Activated T-helper 9 cell treated with anti-CD3 and anti-CD28 coated beads, Interleukin-2, amount 50 U/mL, for 16 hours (primary cell): ENCODE measurements around the gene TLNRD1.
A peak's percentile ranks its signal among the peaks of the same experiment; 100 is the strongest.

Experiments
- DNase-seq: peaks from one replicate; pipeline ENCODE4 v3.0.0-alpha.2; 2020; ENCODE audit warnings: low read depth

Gene TLNRD1

DNA sequence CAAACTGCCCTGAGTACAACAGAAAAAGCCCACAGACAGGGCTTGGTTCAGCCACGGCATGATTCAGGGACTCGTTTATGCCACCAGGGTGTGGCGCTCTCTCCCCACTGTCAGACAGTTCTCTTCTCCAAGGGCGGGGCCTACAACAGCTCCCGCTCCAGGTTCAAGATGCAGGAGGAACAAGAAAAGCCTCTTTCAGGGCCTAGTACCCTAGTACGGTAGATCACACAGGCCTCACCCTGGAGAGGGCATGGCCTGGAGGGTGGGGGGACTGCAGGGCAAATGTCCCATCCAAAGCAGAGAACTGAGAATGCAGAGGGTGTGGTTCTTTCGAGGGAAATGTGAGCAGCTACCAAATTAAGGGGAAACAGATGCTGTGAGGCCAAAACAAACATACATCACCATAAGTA, 23.1 kb upstream of the TLNRD1 start:
- peak; percentile 9 for DNase-seq

DNA sequence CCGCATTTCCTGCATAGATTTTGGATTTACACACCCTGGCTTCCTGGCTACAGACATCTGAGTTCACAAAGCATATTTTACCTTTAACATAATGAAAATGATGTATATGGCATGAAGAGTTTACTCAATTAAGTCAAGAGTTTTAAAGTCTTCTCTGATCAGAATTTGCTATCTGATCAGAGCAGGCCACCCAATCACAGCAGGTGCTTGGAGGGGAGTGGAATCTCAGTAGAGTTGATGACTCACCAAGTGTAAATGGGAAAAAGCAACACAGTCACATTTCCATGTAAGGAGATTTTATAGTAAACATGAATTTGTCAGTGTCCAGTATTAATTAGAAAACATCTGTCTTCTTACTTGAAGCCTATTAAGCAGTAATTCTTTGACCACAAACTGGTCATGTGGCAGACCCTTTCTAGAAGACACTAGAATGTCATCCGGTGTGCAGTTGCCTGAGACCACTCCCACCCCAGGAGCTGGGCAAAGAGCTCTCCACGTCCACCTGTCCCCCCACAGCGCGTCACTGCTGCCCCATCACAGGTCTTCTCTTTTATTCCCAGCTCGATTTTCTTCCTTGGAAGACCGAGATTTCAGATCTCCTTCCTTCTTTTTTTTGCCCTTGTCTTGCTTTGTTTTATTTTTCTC, 21.9 kb upstream of the TLNRD1 start:
- no peak for DNase-seq

DNA sequence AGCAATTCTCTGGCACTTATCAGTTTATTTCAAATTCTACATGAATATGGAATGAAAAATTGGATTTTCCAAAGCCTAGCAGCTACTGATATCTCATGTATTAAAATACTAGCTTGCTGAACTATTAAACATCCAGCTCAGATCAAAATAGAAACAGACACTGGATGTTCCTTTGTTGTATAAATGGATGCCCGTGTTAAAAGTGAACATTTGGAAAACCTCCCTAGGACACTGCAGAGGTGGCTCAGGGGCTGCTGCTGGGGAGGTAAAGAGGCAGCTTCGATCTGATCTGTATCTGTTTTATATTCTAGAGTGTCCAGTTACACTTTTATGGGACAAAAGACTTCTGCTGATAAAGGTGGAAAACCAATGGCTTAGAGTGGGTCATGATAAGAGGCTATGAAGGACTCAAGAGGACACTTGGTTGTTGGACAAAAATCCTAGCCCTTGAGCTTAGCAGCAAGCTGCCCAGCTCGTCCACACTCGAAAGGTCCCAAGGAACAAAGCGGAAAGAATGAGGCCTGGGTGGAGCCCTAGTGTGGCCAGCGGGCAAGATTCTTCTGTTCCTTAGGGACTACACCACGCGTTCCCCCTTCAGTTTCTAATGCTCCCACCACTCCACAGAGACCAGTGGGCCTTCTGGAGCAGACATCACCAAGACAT, 21.1 kb upstream of the TLNRD1 start:
- no peak for DNase-seq

DNA sequence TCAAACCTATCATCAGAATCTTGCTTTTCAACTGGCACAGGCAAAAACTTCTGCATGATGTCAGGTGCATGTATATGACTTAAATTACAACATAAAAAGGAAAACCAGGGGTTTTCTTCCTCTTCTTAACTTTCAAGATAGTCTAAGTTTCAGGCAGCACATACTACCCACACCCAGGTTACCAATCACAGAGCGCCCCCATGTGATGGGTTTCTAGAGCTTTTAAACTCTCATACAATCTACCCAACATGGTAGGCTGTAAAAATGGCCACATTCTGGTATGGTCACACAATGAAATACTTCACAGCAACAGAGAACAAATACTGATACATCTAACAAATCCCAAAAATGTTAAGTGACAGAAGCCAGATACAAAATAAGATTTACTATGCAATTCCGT, 18.5 kb upstream of the TLNRD1 start:
- DNase-seq = no peak

DNA sequence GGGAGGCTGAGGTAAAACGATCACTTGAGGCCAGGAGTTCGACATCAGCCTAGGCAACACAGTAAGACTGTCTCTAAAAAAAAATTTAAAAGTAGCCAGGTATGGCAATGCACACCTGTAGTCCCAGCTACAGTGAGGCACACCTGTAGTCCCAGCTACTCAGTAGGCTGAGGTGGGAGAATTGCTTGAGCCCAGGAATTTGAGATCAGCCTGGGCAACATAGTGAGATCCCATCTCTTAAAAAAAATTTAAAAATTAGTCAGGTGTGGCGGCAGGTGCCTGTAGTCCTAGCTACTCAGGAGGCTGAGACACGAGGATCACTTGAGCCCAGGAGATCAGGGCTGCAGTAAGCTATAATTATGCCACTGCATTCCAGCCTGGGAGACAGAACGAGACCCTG, 17.9 kb upstream of the TLNRD1 start:
- no peak for DNase-seq

DNA sequence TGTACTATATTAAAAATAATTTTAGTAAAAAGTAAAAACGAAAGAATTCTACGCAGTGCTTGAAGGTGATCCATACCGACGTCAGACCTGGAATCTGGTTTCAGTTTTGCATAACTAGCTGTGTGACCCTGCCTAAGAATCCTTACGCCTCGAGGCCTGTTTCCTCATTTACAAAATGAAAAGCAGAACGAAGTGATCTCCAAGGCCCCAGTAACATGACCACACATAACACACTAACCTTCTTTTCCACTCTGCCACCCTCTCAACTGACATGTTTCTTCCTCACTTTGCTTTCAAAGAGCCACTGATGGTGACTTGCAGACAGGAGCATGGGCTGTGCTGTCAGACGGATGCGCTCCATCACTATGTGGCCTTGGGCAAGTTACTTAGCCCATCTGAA, 15.9 kb upstream of the TLNRD1 start:
- DNase-seq = no peak

DNA sequence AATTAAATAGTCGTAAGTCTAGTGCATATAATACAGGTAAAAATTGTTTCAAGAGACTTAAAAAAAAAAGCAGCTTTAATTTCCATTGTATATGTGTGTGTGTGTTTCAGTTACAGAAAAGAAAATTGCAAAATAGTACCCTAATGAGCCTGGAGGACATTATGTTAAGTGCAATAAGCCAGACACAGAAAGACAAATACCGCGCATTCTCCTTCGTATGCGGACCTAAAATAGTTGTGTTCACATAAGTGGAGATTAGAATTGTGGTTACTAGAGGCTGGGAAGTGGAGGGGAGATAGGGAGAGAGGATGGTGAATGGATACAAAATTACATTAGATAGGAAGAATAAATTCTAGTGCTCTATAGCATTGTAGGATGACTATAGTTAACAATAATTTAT, 14.7 kb upstream of the TLNRD1 start:
- no peak for DNase-seq

DNA sequence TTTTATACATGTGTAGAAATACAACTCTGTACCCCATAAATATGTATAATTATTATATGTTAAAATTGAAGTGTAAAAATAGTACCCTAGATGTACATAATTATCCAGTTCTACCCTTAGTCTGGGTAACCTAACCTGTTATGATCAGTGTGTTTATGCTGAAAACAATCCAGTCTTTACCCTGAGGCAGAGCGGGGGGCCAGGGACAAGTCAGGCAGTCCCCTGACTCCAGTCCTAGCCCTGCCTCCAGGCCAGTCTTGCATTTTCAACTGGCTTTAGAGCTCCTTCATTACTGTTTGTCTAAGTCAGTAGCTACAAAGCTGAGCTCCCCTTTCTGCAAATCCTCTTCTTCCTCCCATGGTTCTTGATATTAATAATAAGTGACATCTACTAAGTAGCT, 14.2 kb upstream of the TLNRD1 start:
- no peak for DNase-seq

DNA sequence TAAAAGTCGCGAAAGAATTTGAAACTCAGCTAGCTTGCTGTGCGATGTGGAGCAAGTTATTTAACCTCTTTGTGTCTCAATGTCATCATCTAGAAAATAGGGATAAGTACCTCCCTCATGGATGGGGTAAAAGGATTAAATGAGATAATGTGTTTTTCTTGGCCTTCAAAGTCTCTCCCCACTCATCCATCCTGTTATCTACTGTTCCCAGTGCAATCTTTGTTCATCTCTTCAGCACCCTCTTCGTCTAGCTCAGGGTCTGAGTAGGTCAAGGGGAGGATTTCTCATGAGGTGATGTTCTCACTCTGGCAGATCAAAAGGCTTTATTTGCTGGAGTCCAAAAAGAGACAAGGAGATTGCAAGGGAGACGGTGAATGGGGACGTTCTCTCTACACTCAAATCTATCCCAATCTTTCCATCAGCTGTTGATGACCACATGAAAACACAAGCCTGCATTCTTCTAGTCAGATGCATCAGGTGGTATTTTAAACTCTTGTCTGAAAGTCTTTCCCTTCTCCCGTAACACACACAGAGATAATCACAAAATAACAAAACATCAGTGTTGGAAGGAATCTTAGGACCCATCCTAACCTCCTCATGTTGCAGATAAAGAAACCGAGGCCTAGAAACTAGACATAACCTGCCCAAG, 12.5 kb upstream of the TLNRD1 start:
- DNase-seq = no peak

DNA sequence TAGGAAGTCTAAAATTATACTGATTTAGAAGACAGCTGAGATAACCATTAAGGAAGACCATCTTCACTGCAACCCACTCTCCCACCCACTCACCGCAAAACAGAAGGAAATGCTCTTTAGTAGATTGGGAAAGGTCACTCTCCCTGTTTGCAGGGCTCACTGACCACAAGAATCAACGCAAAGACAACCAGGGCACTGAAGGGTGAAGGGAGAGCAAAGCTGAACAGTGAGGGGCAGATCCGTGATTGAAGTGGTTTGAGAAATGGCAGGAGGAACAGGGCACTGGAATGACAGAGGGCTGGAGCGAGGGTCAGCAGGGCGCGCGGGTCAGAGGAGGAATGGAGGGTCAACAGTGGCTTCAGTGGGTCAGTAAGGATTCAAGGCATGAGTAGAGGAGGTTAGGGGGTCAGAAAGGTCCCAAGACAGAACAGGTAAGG, 11.6 kb upstream of the TLNRD1 start:
- no peak for DNase-seq

DNA sequence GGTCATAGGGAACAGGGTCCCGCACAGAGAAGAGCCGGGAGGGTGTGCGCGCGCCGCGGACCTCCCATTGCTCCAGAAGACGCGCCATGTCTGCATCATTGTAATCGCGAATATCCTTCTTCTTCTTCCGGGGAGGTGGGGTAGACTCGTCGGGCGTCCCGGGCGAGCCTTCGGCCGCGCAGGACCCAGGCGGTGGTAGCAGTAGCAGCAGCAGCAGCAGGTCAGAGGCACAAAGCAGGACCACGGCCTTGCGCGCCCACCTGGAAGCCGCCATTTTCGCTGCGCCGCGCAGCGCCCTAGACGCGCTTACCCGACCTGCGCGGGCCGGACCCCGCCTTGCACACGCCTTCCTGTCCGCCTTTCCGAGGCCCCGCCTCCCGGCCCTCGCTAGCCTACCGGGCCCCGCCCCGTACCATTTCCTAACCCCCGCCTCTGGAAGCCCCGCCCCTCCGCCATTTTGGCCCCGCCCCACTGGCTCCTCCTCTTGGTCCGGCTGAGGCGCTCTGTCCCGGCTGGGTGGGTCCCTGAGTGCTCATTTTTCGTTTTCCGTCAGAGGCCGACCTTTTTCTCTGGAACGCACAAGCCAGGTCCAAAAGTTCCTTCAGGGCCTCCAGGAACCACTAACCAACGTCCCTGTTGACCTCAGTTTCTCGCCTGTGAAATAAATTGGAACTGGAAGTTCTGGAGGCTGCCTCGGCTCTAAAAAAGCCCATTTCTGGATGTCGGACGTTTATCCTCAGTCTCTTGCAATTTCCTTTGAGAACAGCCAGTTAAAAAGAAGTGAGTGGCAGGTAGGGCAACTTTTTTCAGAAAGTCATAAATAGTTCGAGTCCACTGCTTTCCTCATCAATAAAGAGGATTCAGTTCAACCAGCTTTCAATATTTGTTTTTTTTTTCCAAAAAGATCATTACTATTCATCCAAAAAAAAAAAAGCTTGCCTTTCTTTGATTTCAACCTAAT, 10.9 kb upstream of the TLNRD1 start, which contains the start of gene MESD:
TSS of gene MESD (minus strand) at position 302 of the 961 bp plus-strand sequence. CDS start at position 274, 28 bp downstream.
- DNase-seq = peak; percentile 97

DNA sequence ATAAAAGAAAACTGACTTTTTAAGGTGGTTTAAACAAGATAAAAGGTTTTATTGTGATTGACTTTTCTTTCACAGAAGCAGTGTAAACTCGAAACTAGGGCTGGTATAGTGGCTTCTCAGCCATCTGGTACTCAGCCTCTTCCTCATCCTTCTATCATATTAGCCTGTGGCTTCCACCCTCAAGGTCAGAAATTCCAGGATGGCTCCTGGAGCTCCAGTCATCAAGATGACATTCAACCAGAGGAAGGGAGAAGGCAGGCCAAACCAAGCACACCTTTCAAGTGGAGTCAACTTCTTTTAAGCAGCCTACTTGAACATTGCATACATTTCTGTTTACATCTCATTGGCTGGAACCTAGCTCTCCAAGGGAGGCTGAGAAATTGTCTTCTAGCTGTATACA, 9.8 kb upstream of the TLNRD1 start:
- no peak for DNase-seq

DNA sequence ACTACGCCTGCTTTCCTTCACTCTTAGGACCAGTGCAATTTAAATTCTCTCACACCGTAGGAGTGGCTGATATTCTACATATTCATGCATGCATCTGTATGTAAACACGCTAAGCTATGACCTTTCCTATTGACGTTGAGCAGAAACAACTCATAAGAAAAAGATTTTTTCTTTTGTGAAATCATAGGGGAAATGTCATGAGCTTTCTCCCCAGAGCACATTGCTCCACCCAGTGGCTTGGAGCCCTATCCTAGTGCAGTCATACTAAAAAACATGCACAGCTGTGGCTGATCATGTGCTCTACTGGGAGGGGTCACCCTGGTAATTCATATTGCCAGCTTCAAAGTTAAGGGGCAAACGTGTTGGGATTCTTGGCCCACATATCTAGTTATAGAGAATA, 9.3 kb upstream of the TLNRD1 start:
- no peak for DNase-seq

DNA sequence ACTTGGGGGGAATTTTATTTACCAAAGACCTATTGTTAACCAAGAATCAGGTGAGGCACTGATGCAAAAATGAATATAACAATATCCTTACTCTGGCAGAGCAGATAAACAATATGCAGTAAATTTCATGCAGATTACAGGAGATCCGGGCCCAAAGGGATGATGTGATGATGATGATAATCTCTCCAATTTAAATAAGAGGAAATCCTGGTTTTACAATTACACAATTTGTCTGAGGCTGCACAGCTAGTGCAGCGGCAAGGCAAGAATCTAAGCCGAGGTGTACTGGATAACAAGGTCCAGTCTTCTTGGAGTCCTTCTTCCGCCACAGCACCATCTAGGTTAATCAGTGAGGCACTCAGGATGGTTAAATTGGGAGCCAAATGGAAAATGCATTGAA, 8.7 kb upstream of the TLNRD1 start:
- no peak for DNase-seq

DNA sequence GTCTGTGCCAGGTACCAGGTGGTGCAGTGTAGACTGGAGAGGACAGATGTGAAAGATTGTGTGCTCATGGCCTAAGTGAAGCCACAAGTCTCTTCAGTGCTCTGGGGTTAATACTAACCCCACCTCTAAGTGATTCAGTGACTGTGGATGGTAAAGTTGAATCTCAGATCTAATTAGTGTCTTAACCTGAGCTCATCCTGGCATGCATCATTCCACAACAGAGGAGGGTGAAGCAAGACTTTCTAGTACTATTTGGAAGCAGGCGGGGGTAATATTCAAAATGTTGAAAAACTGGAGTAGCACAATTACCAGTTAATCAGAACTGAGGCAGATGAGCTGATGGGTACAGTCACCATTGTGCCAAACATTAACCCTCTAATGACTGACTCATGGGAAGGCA, 8.3 kb upstream of the TLNRD1 start:
- no peak for DNase-seq

DNA sequence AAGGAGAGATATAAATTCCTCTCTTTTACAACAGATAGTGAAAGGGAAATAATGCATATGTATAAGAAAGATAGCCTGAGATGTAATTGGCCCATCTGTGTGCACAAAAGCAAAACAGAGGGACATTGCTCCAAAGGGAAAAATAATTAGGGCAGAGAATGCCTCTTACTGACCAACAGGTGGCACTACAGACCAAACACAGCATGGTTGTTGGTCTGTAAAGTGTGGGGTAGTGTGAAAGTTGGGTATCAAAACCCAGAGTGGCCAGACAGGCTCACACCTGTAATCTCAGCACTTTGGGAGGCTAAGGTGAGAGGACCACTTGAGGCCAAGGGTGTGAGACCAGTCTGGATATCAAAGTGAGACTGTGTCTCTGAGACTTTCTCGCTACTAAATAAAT, 4.5 kb upstream of the TLNRD1 start:
- no peak for DNase-seq

DNA sequence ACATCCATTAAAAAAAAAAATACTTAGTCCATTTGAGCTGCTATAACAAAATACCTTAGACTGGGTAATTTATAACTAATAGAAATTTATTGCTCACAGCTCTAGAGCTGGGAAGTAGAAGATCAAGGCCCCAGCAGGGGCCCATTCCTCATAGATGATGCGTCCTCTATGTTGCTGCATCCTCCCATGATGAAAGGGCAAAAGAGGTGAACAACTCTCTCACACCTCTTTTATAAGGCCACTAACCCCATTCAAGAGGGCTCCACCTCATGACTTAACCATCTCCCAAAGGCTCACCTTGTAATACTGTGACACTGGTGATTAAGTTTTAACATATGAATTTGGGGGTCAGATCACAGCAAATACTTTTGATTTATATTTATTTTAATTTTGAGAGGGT, 3.0 kb upstream of the TLNRD1 start:
- no peak for DNase-seq

DNA sequence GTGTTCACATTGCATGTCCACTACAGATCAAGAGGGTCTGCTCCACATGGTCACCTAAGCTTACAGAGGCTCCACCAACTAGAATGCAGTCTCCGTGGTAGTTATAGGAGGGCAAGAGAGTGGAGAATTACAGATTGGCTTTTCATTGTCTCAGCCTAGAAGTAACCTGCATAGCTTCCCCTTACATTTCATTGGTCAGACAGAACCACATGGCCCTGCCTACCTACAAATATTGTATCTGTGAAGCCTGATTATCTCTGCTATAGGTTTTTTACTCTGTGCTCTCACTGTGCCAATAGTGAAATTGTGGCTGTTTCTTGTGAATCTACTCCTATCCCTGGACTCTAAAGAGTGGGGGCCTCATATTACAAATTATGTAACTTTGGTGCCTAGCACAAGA, 2.5 kb upstream of the TLNRD1 start:
- DNase-seq = no peak

DNA sequence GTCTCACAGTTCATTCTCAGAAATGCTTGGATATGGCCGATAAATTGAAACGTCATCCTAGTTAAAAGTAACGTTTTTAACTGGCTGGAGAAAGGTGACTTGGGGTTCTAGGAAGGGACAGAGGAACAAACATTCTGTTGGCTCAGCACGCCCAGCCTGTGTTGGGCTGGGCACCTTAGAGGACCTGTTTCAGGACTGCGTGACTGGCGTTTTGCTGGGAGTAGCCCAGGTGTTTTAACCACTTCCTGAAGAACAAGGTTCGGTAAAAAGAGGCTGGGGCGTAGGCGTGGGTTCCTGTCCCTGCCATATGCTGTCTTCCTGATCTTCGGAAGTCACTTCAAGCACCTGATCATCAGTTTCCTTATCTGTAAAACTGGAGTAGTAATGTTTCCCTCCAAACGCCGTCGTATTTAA, 1.1 kb upstream of the TLNRD1 start:
- DNase-seq = peak; percentile 44

DNA sequence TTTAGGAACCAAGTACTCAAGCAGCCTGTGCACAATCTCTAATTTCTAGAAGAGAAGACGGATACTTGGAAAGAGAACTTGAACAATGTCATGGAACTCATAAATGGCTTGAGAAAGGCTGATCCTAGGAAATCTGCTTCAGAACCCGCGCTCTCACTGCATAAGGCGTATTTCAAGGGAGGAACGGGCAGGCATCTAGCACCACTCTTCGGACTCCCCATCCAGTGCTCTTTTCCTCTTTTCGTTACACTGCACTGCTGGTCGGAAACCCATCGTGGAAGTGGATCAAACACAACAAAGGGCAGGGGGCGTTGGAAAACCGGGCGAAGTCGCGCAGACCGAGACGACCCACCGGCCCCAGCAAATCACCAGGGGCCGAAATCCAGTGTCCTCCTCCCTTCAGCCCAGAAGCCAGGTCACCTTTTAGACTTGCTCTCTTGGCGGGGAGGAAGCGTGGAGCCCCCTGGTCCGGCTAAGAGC, 539 bp upstream of the TLNRD1 start:
- DNase-seq = no peak

DNA sequence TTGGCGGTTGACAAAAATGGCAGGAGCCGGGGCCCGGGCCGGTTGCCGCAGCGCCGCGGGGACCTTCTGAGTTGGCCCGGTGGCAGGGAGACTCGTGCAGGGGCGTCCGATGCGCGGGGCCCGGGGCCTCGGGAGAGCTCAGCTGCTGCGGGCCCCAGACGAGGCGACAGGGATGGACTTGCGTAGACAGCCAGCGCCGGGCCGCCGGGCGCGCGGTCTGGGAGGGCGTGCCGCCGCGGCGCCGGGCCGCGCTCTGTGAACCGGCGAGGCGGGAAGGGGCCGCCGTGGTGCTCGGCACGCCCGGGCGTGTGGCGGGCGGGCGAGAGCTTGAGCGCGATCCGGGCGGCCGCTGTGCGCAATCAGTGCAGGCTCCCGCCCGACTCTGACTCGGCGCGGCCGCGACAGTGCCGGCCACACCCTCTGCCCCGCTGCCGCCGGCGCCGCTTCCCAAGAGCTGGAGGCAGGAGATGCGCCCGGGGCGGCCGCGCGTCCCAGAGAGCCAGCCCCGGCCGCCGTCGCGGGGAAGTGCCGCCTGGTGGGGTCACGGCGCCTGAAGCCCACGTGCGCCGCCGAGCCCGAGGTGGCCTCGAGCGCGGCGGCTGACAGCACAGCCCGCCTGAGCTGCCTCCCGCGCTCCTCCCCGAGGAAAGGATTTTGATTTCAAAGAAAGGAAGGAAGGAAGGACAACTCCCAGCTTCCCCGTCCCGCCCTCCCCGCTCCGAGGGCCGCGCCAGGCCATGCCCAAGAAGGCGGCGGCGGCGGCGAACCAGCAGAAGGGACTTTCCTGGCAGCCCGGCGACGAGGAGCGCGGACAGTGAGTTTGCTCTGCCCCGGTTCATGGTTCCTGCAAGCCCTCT, 657 bp downstream of the TLNRD1 start:
- DNase-seq = peak; percentile 45
